AG04449 (cell line): ENCODE results near the gene RNGTT.

Experiments used
- CTCF ChIA-PET: fragments of 350-600 bp; formaldehyde crosslinking; extraction: SDS; loops from one replicate; lab custom pipeline; 2021; ENCODE audit warnings: antibody characterized with exemption; lab: Yijun Ruan, JAX
- POLR2A ChIA-PET: fragments of 400-600, 350-600 bp; formaldehyde crosslinking; extraction: SDS; loops from one replicate; lab custom pipeline; 2020; ENCODE audit warnings: antibody characterized with exemption, inconsistent platforms; lab: Yijun Ruan, JAX
- DNase-seq: peaks from one replicate; pipeline ENCODE4 v3.0.0-alpha.2; 2010; ENCODE audit warnings: low read depth, low spot score
- H3K4me3 ChIP-seq: 2 replicates; pipeline ENCODE4 v1.5.1; 2011; ENCODE audit warnings: low read depth, mild to moderate bottlenecking, control low read depth, low read length
- TF ChIP-seq, protein P1 (sequence below): IDR thresholded peaks from one replicate; pipeline ENCODE4 v1.5.1; 2011; ENCODE audit warnings: mild to moderate bottlenecking, moderate library complexity, low read length, control low read depth, inconsistent platforms; ENCODE audit not compliant: insufficient read depth; ENCODE audit errors: missing control alignments

The RNGTT gene

DNA sequence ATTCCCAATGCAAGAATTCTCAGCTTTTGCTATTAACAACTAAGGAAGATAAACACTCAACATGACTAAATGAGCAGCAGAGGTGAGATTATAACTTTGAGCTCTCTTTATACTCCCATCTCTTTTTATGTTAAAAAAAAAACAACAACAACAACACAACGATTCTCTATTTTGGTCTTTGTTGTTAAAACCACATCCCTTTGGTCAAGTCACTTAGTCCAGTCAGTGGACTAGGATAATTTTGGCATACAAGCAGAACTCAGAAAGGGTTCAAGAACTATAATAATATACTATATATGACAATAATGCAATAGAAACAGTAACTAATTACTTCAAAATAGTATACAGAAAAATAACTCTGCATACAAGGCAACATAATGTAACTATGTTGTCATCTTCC lies 312.4 kb downstream of the RNGTT start:
- TF ChIP-seq, protein P1, sequence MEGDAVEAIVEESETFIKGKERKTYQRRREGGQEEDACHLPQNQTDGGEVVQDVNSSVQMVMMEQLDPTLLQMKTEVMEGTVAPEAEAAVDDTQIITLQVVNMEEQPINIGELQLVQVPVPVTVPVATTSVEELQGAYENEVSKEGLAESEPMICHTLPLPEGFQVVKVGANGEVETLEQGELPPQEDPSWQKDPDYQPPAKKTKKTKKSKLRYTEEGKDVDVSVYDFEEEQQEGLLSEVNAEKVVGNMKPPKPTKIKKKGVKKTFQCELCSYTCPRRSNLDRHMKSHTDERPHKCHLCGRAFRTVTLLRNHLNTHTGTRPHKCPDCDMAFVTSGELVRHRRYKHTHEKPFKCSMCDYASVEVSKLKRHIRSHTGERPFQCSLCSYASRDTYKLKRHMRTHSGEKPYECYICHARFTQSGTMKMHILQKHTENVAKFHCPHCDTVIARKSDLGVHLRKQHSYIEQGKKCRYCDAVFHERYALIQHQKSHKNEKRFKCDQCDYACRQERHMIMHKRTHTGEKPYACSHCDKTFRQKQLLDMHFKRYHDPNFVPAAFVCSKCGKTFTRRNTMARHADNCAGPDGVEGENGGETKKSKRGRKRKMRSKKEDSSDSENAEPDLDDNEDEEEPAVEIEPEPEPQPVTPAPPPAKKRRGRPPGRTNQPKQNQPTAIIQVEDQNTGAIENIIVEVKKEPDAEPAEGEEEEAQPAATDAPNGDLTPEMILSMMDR: no peak
- no peak overlapping the region for H3K4me3 ChIP-seq
- CTCF ChIA-PET: no interaction called here
- POLR2A ChIA-PET: no interaction called here
- no peak for DNase-seq

DNA sequence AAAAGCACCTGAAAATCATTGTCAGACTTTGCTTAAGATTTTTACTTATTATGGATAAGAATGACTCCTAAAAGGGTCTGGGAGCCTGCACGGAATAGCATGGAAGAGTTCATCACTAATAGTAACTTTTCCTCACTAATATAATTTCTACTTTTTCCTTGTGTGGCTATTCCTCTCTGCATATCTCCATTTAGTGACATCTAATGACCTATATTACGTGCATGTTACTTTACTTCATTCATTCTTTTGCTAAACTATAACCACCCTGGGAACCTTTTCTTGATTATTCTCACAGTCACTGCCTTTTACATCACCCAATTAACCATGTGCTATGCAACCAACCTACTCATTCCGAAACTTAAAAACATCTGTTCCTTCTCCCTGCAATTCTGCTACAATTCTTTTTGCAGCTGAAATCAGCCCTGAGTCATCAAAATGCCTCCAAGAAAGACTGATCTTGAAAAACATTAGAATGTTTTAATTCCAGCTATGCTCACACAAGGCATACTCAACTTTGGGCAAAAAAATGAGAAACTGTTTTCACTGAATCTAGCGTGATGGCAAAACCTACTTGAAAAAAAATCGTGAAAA lies 313.3 kb downstream of the RNGTT start:
- ChIA-PET CTCF (no interaction called here), POLR2A (no interaction called here)
- H3K4me3 ChIP-seq: no peak overlapping the region
- DNase-seq: peak; percentile 77
- TF ChIP-seq, protein P1: no peak

DNA sequence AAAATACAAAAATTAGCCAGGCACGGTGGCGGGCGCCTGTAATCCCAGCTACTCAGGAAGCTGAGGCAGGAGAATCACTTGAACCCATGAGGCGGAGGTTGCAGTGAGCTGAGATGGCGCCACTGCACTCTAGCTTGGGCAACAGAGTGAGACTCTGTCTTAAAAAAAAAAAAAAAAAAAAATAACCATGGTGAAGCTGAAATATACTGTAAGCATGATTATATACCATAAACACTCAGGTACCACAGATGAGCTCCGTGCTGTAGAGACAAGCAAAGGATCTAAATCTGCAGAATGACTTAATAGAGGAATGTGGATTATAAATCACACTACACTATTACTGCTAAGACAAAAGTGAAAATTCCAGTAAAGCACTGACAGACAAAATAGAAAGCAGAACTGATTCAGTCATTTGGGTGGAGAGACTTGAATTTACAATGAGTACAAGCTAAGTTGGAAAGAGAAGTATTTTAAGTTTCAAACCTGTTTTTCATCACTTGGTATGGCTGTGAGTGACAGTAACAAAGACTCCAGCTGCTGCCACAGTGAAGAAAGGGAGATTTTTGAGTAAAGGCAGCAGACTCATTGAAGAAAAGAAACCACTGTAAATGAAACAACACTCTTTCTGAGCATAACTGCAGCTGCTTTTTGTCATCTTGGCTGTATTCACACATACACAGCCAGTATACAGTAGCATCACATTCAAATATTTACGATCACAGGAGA lies 322.1 kb downstream of the RNGTT start:
- ChIA-PET CTCF (interaction anchor here (2.0 kb wide), 1 partner anchor 11 kb away, joined by 5 read pairs; no protein-coding TSS in a partner anchor), POLR2A (no interaction called here)
- H3K4me3 ChIP-seq: no peak overlapping the region
- TF ChIP-seq, protein P1: no peak
- DNase-seq: no peak

DNA sequence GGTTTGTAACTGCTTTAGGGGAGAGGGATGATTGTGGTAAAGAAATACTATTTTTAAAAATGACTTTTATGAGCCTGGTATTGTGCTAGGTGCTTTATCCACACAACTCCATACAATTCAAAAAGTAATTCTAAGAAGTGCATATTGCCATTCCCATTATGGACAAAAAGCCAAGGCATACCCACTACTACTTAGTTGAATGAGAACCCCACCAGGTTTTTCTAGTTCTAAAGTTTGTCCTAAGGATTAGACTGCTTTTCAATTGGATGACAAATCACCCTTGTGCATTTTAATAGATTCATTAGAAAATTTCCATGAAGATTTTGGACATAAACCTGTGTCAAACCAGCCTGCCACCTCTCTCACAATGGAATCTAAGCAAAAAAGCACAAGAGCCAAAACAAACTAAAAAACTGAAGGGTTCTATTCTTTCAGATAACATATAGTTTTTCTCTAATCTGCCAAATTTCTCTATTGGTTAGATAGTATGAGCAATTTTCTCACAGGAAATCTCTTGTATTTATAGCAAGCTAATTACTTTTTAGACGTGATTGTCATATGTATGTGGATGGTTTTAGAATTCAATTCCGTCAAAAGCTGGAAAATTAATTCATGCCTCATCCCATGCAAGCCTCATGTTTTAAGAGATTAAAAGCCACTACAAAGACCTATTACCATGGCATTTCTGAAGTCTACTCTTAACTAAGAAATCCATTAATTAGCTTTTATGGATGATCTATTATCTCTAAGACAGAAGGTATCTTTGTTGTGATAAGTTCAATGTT lies 325.5 kb downstream of the RNGTT start:
- CTCF ChIA-PET: no interaction called here
- TF ChIP-seq, protein P1: no peak
- POLR2A ChIA-PET: no interaction called here
- H3K4me3 ChIP-seq: no peak overlapping the region
- no peak for DNase-seq

DNA sequence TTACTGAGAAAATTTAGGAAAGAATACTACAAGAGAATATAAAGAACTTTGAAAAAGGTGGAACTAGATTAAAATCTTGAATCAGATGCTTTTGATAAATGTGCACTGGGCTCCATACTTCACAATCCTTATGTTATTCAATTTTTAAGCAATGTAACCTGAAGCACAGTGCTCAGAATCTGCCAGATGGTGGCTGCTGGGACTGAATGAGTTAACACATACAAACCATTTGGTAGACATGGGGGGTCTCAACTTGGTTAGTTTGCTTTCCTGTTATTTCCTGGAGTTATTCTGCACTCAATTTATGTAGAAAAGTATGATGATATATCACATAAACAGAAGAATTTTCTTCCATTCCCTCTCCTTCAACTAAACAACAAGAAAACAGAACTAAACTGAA lies 326.5 kb downstream of the RNGTT start:
- ChIA-PET CTCF (no interaction called here), POLR2A (no interaction called here)
- no peak for DNase-seq
- TF ChIP-seq, protein P1: no peak
- H3K4me3 ChIP-seq: no peak overlapping the region

DNA sequence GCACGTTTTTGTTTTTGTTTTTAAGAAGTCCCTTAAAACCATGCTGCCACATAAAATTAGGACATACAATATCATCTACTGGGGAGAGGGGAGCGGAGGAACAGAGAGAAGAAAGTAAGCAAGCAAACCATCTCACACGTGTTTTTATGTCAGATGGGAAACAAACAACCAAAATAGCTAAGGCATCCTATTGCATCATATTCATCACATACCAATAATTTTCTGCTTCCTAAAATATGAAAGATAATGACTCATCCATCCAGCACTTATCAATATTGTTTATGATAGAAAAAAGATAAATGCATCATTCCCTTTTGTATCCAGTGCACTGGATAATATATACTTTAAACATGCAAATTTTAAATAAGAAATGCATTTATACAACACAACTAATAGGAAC lies 329.6 kb downstream of the RNGTT start:
- TF ChIP-seq, protein P1: no peak
- ChIA-PET POLR2A (no interaction called here), CTCF (no interaction called here)
- no peak for DNase-seq
- no peak overlapping the region for H3K4me3 ChIP-seq
